RWPE1 (cell line): ENCODE results near the gene GNB1.
A peak's percentile ranks its signal among the peaks of the same experiment; 100 is the strongest.

Source experiments
- CTCF ChIA-PET: fragments of 350-600 bp; sonication (Branson Sonifier 250); formaldehyde crosslinking; extraction: SDS; loops from one replicate; lab custom pipeline; 2021; lab: Yijun Ruan, JAX
- POLR2A ChIA-PET: fragments of 400-600 bp; formaldehyde crosslinking; extraction: SDS; loops from one replicate; lab custom pipeline; 2020; ENCODE audit warnings: antibody characterized with exemption; ENCODE audit not compliant: low non-redundant PET; lab: Yijun Ruan, JAX
- DNase-seq: peaks from one replicate; pipeline ENCODE4 v3.0.0; 2012; ENCODE audit warnings: low spot score
- H3K27ac ChIP-seq: fragments of 450-650 bp; 2 replicates; pipeline ENCODE4 v1.5.1; 2017
- TF ChIP-seq, protein P1 (sequence below): fragments of 450-650 bp; conservative IDR thresholded peaks from 2 replicates; pipeline ENCODE4 v1.5.1; 2017; ENCODE audit warnings: low read depth, mild to moderate bottlenecking

Gene GNB1

DNA sequence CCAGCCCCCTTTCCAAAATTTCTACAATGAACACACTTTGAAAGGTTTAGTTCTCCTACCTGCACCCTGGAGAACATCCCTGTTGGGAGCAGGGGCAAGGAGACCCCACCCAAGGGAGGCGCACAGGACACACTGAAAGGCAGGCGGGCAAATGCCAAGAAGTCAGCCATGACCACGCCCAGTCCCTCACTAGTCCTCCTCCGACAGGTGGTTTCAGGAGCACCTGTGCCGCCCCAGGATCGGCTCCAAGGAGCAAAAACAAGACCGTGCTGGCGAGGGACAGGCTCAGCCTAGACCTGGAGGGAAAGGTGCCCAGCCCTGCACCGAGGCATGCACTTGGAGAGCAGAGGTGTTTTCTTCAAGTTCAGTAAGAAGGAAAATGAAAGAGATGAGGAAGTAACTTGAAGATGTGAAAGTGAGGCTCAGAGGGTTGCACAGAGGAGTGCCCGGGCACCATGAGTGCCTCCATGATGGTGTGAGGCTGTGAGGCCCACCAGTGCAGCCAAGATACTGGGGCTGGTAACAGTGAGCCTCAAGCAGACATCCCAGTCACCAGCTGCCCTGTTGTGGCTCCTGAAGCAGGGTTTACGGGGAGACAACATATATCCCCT, 93.1 kb downstream of the GNB1 start:
- ChIA-PET POLR2A (no interaction called here), CTCF (interaction anchor here (0.9 kb wide), 1 partner anchor 9 kb away, joined by 3 read pairs; no protein-coding TSS in a partner anchor)
- TF ChIP-seq, protein P1, sequence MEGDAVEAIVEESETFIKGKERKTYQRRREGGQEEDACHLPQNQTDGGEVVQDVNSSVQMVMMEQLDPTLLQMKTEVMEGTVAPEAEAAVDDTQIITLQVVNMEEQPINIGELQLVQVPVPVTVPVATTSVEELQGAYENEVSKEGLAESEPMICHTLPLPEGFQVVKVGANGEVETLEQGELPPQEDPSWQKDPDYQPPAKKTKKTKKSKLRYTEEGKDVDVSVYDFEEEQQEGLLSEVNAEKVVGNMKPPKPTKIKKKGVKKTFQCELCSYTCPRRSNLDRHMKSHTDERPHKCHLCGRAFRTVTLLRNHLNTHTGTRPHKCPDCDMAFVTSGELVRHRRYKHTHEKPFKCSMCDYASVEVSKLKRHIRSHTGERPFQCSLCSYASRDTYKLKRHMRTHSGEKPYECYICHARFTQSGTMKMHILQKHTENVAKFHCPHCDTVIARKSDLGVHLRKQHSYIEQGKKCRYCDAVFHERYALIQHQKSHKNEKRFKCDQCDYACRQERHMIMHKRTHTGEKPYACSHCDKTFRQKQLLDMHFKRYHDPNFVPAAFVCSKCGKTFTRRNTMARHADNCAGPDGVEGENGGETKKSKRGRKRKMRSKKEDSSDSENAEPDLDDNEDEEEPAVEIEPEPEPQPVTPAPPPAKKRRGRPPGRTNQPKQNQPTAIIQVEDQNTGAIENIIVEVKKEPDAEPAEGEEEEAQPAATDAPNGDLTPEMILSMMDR: no peak
- H3K27ac ChIP-seq: peak overlapping the region; percentile 13; the same call in 1 of the 2 replicates
- DNase-seq: no peak

DNA sequence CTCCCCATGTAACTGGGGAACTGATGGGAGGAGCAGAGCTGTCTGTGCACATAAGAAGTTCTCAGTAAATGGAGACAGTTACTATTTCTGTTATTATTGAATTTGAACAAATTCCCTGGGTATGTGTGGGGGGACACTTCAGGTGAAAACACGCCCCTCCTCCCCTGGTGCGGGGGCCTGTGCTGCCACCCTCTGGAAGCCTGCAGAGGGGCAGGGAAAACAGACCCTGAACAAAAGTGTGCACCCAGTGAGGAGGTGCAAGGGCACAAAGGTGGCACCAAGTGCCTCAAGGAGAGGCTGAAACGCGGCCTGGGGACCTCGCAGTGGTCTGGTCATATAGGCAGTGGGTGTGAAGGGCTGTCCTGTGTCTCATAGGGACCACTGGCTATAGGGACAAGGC, 94.4 kb downstream of the GNB1 start:
- H3K27ac ChIP-seq: peak overlapping the region; percentile 12; the same call in 1 of the 2 replicates
- CTCF ChIA-PET: no interaction called here
- TF ChIP-seq, protein P1: 0 out of 2 replicates have a peak, but pooled peaks have one; percentile 16
- POLR2A ChIA-PET: no interaction called here
- DNase-seq: no peak

DNA sequence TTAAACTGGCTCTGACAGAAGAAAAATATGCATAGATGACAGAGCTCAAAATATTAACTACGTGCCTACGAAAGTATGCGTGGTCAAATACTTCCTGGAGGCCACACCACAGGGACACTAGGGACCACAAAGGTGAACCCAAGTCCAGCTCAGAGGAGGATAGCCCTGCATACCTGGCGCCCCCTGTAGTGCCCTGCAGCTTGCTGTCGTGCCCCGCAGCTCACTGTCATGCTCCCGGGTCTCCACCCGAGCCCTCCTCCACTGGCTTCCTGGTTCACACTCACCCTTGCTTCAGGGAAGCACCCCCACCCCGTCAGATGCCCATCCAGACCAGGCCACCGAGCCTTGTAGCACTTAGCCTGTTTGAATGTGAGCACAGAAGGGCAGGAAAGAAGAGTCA, 95.9 kb downstream of the GNB1 start:
- ChIA-PET POLR2A (no interaction called here), CTCF (interaction anchor here (0.6 to 1.0 kb wide), 2 partner anchors 35 to 111 kb away, joined by 3 to 5 read pairs; no protein-coding TSS in a partner anchor)
- TF ChIP-seq, protein P1: no peak
- DNase-seq: no peak
- peak overlapping the region; percentile 21 for H3K27ac ChIP-seq

DNA sequence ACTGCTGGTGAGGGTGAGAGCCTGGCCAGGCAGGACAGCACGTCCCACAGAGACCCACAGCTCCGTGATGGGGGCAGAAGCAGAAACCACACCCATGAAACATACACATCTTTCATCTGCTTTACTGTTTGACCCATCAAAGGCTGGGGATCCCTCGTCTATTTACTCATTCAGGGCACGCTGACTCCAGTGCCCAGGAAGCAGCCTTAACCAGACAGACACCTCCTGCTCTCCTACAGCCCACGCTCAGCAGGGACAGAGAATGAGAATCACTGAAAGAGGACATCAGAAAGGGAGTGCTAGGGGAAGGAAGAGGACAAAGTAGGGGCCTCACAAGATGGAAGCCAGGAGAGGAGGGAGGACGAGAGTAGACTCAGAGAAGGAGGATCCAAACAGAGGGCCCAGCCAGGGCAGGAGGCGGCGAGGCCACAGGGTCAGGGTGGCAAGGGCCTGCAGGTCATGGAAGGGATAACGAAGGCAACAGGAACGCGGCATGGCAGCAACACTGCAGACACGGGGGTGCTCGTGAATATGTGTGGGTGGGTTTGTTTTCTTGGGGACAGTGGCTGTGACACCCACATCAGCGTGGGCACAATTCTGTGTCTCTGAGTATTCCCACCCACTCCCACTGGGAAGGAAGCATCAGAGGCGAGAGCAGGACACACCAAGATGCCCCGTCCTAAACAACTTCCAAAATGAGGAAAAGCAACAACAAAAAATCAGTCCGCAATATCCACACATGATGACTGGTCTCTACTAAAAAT, 97.2 kb downstream of the GNB1 start:
- CTCF ChIA-PET: no interaction called here
- DNase-seq: no peak
- H3K27ac ChIP-seq: peak overlapping the region; percentile 18
- TF ChIP-seq, protein P1: no peak
- POLR2A ChIA-PET: no interaction called here

DNA sequence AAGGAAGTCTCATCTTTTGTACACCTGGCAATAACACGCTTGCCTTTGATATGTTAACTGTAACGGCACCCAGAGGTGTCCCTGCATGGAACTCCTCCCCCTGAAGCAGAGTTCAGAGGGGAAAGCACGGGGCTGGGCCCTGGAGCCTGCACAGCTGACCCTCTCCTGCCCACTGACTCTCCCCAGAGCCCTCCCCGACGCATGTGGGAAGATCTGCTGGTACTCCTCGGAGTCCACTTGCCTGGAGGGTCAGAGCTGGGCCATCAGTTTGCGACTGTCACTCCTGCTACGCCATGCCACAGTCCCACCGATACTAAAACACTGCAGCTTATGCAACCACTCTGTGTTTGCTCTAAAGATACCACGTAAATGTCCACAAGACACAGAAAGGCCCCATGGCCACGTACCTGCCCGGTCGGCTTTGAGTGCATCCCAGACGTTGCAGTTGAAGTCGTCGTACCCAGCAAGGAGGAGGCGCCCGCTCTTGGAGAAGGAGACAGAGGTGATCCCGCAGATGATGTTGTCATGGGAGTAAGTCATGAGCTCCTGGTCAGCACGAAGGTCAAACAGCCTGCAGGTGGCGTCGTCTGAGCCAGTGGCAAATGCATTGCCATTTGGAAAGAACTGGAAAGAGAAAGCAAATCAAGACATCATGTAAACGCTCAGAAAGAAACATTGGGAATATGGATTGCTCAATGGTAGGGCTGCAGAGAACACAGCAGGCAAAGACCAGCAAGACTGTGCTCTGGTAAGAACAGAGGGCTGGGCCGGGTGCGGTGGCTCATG, 102.0 kb downstream of the GNB1 start:
- peak overlapping the region; percentile 36 for H3K27ac ChIP-seq
- ChIA-PET POLR2A (no interaction called here), CTCF (interaction anchor here (0.6 to 1.8 kb wide), 3 partner anchors 9 to 117 kb away, joined by 3 to 7 read pairs (median 3); no protein-coding TSS in a partner anchor)
- no peak for DNase-seq
- TF ChIP-seq, protein P1: peak; percentile 30; the same call in 1 of the 2 replicates

DNA sequence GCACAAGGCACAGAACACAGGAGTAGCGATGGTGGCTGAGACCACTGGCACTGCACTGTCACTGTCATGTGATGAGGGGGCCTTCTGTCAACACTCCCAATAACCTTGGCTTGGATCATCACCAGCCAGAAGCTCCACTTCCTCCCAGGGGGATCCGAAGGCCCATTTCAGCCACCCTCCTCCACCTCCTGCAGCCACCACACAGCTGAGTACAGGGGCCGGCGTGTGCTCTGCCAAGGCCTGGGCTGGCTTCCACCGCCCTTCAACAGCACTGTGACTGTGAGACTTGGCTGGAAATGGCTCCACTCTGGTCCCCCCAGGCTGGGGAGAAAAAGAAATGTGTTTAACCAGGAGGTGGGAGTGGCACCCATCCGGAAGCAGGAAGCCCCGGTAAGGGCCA, 102.8 kb downstream of the GNB1 start:
- H3K27ac ChIP-seq: peak overlapping the region; percentile 36
- DNase-seq: no peak
- TF ChIP-seq, protein P1: no peak
- ChIA-PET CTCF (no interaction called here), POLR2A (no interaction called here)
